AG09319 (cell line): ENCODE data around the gene PCDHGB6.
A peak's percentile ranks its signal among the peaks of the same experiment; 100 is the strongest.
"Not testable (repeated sequence)": the region's sequence is repeated elsewhere in the genome, so short reads cannot be mapped to it uniquely, and the experiment has no call there.

Experiments used
- DNase-seq: peaks from one replicate; pipeline ENCODE4 v3.0.0-alpha.2; 2010; ENCODE audit warnings: low read depth; ENCODE audit errors: extremely low read depth
- CTCF ChIP-seq: IDR thresholded peaks from 2 replicates; pipeline ENCODE4 v1.5.1; 2011; ENCODE audit warnings: low read depth, mild to moderate bottlenecking, inconsistent platforms, low read length, moderate library complexity

The PCDHGB6 gene

GRCh38 chr5:141409598-141410306, 1.9 kb downstream of the PCDHGB6 start:
- TF ChIP-seq CTCF = no peak

GRCh38 chr5:141411575-141411974, 3.8 kb downstream of the PCDHGB6 start:
- TF ChIP-seq CTCF = no peak
- no peak for DNase-seq

More at GRCh38 chr5:141409598-141410306, 1.9 kb downstream of the PCDHGB6 start:
- no peak for DNase-seq

GRCh38 chr5:141412854-141413539, 5.2 kb downstream of the PCDHGB6 start, which contains the start of gene PCDHGA10:
TSS of gene PCDHGA10 (plus strand) at chr5:141412987. CDS start at chr5:141413176, 189 bp downstream.
- peak; percentile 73 for TF ChIP-seq CTCF
- DNase-seq = peak; percentile 42

GRCh38 chr5:141413540-141414069, 5.8 kb downstream of the PCDHGB6 start:
- DNase-seq = no peak
- no peak for TF ChIP-seq CTCF

- not testable (repeated sequence) for DNase-seq
These were observed 6.9 kb downstream of the PCDHGB6 start for GRCh38 chr5:141414548-141415274.

GRCh38 chr5:141415275-141415618, 7.4 kb downstream of the PCDHGB6 start:
- not testable (repeated sequence) for DNase-seq

- TF ChIP-seq CTCF = peak; percentile 75
- peak; percentile 57 for DNase-seq
These were observed 9.8 kb downstream of the PCDHGB6 start, which contains the start of gene PCDHGB7 for GRCh38 chr5:141417494-141418172. TSS of gene PCDHGB7 (plus strand) at chr5:141417677. CDS start at chr5:141417860, 183 bp downstream.
